G401.6 (cell line): ENCODE results near the gene DKK2.

Experiments
- FAIRE-seq: peaks from 2 replicates; lab custom pipeline; 2012; peaks lifted over from hg19 to GRCh38; lab: Jason Lieb, UNC

The DKK2 gene

GRCh38 chr4:107035819-107036583 lies at the start of gene DKK2:
Gene DKK2 (minus strand): TSS chr4:107036313. CDS start chr4:107035591, 722 bp downstream.
- no peak for FAIRE-seq

- no peak for FAIRE-seq
These were observed 41.1 kb upstream of the DKK2 start for GRCh38 chr4:107077192-107077591.

GRCh38 chr4:107072836-107073736 lies 37.0 kb upstream of the DKK2 start:
- no peak for FAIRE-seq

- FAIRE-seq = no peak
These were observed 35.0 kb upstream of the DKK2 start for GRCh38 chr4:107071108-107071507.

- no peak for FAIRE-seq
These were observed 32.9 kb upstream of the DKK2 start for GRCh38 chr4:107069049-107069448.

- FAIRE-seq = no peak
These were observed 32.0 kb upstream of the DKK2 start for GRCh38 chr4:107068116-107068515.

GRCh38 chr4:107066621-107067020 lies 30.5 kb upstream of the DKK2 start:
- FAIRE-seq = no peak

- FAIRE-seq = no peak
These were observed 29.1 kb upstream of the DKK2 start for GRCh38 chr4:107065201-107065600.

GRCh38 chr4:107060388-107060787 lies 24.3 kb upstream of the DKK2 start:
- no peak for FAIRE-seq

GRCh38 chr4:107058828-107059227 lies 22.7 kb upstream of the DKK2 start:
- FAIRE-seq = no peak

- no peak for FAIRE-seq
These were observed 14.5 kb upstream of the DKK2 start for GRCh38 chr4:107050525-107051135.

- FAIRE-seq = no peak
These were observed 10.1 kb upstream of the DKK2 start for GRCh38 chr4:107046261-107046660.

- FAIRE-seq = no peak
These were observed 8.1 kb upstream of the DKK2 start for GRCh38 chr4:107044170-107044569.

- FAIRE-seq = no peak
These were observed 1.1 kb upstream of the DKK2 start for GRCh38 chr4:107037199-107037584.

GRCh38 chr4:107036584-107037198 lies 578 bp upstream of the DKK2 start:
- FAIRE-seq = no peak

- no peak for FAIRE-seq
These were observed 906 bp downstream of the DKK2 start for GRCh38 chr4:107034996-107035818.

GRCh38 chr4:107034091-107034995 lies 1.8 kb downstream of the DKK2 start:
- FAIRE-seq = no peak

GRCh38 chr4:107027379-107027778 lies 8.7 kb downstream of the DKK2 start:
- no peak for FAIRE-seq

GRCh38 chr4:107018344-107018735 lies 17.8 kb downstream of the DKK2 start:
- no peak for FAIRE-seq
